Mammary epithelial cell (primary cell): ENCODE results near the gene GPR176.

Experiments
- CTCF ChIP-seq, 2 donors: IDR thresholded peaks in 1 of 2; conservative IDR thresholded peaks in 1 of 2; 2 replicates each; pipeline ENCODE4 v1.5.1; 2011 to 2012; ENCODE audit warnings: inconsistent platforms in 2 of 2, low read length in 2 of 2, mild to moderate bottlenecking in 2 of 2, control low read depth in 1 of 2, low read depth in 1 of 2; ENCODE audit not compliant: insufficient read depth in 1 of 2; ENCODE audit errors: extremely low read depth in 1 of 2
- EZH2 ChIP-seq: IDR thresholded peaks from 2 replicates; pipeline ENCODE4 v1.6.1; 2012; ENCODE audit warnings: low read length, inconsistent platforms, borderline replicate concordance

- TF ChIP-seq CTCF (conservative IDR thresholded peaks at IDR 0.05 in 1 of 2, IDR thresholded peaks at IDR 0.05 in 1 of 2; ENCODE audit: extremely low read depth in 1 of 2, insufficient read depth in 1 of 2, low read depth in 1 of 2, low read length in 2 of 2) (no peak), EZH2 (no peak)
Observed at GRCh38 chr15:39788108-39788507, 132.0 kb downstream of the GPR176 start.
